Measurements from ENCODE around the gene OR6S1. TPM values are rescaled to one million over a fixed set of nuclear protein-coding genes. Genes with fewer than 3 reads are reported as not detected.

Gene OR6S1
- total RNA-seq, 1 donor: not detected

DNA sequence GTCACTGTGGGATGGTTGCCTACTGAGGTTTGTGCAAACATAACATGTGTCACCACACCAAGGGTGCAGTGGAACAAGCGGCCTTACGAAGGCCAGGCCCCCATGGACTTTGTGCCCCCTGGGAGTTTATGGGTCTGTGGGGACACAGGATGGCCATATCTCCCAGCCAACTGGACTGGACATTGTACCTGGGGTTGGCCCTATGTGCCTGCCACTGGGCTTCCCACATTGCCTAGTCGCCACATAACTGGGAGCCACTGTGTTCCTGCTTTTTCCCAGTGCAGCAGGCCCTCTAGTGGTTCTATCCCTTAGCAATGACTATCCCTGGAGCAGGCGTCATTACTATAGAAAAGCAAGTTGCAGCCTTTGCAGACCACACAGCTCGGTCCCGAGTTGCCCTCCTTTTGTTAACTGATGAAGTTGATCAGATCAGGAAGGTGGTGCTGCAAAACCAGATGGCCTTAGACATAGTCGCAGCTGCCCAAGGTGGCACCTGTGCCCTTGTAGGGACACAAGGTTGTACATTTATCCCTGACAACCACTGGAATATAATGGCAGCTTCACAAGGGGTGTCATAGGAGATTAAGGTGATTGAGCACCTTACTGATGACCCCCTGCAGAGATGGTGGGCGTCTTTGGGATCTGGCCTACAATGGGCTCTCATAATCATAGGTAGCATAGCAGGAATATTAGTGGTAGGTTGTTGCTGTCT lies 35.1 kb downstream of the OR6S1 start:
- Histone ChIP-seq H3K4me1 (ENCODE audit: insufficient read depth, low read length) (peaks cover 5% of the 10 kb centered on the region), H4K20me1 (ENCODE audit: insufficient read depth, low read length) (no peaks in the 10 kb centered on the region), H3K9me3 (ENCODE audit: low read depth, low read length) (no peaks in the 10 kb centered on the region), H3K27me3 (ENCODE audit: insufficient read depth, low read length) (no peaks in the 10 kb centered on the region), H3K79me2 (ENCODE audit: insufficient read depth, low read length) (no peaks in the 10 kb centered on the region), H3K27ac (ENCODE audit: low read depth, low read length) (no peak overlapping the region), H2AFZ (ENCODE audit: low read length) (no peak overlapping the region), H3K4me2 (ENCODE audit: insufficient read depth, low read length) (no peak overlapping the region), H3K4me3 (ENCODE audit: insufficient read depth, low read length) (no peak overlapping the region), H3K36me3 (ENCODE audit: insufficient read depth, low read length) (no peaks in the 10 kb centered on the region)
- DNase-seq (ENCODE audit: insufficient read length, low spot score, missing footprints): peak; percentile 88
- TF ChIP-seq, protein P1, sequence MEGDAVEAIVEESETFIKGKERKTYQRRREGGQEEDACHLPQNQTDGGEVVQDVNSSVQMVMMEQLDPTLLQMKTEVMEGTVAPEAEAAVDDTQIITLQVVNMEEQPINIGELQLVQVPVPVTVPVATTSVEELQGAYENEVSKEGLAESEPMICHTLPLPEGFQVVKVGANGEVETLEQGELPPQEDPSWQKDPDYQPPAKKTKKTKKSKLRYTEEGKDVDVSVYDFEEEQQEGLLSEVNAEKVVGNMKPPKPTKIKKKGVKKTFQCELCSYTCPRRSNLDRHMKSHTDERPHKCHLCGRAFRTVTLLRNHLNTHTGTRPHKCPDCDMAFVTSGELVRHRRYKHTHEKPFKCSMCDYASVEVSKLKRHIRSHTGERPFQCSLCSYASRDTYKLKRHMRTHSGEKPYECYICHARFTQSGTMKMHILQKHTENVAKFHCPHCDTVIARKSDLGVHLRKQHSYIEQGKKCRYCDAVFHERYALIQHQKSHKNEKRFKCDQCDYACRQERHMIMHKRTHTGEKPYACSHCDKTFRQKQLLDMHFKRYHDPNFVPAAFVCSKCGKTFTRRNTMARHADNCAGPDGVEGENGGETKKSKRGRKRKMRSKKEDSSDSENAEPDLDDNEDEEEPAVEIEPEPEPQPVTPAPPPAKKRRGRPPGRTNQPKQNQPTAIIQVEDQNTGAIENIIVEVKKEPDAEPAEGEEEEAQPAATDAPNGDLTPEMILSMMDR (IDR thresholded peaks at IDR 0.05; ENCODE audit: extremely low read depth, low read depth, low read length): peak; percentile 89

DNA sequence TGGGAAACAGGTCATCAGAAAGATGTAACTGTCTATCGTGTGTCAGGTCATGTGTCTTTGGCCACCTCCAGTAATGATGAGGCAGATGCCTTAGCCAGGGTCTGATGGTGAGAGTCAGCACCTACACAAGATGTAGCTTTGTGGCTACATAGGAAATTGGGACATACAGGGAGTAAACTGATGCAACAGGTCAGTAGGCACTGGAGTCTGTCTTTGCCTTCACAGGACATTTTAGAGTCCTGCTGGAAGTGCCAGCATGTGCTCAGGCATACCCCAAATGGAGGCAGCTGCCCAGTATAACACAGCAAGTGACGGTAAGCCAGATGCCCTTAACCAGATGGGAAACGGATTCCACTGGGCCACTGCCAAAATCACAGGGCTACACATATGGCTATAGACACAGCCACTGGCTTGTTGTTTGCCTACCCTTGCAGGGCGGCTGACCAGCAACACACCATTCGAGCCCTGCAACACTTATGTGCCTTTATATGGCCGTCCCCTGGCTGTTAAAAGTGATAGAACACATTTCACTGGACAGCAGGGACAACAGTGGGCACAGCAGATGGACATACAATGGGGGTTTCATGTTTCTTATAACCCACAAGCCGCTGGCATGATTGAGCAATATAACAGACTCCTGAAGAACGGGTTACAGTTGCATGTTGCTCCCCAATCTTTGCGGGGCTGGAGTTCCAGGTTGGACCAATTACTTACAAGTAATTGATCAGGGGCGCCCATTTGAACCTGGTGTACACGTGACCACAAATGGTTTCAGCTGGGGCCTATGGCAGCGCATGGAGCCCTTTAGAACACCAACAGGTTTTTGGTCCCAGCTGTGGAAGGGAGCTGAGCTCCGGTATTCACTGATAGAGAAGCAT lies 37.4 kb downstream of the OR6S1 start:
- no peaks in the 10 kb centered on the region for H3K4me1 ChIP-seq (ENCODE audit: insufficient read depth, low read length)
- no peaks in the 10 kb centered on the region for H3K9me3 ChIP-seq (ENCODE audit: low read depth, low read length)
- H3K36me3 ChIP-seq (ENCODE audit: insufficient read depth, low read length): no peaks in the 10 kb centered on the region
- no peak overlapping the region for H3K27ac ChIP-seq (ENCODE audit: low read depth, low read length)
- no peak overlapping the region for H3K4me3 ChIP-seq (ENCODE audit: insufficient read depth, low read length)
- no peaks in the 10 kb centered on the region for H4K20me1 ChIP-seq (ENCODE audit: insufficient read depth, low read length)
- H3K79me2 ChIP-seq (ENCODE audit: insufficient read depth, low read length): no peaks in the 10 kb centered on the region
- DNase-seq (ENCODE audit: insufficient read length, low spot score, missing footprints): peak; percentile 54
- no peaks in the 10 kb centered on the region for H3K27me3 ChIP-seq (ENCODE audit: insufficient read depth, low read length)
- TF ChIP-seq, protein P1 (IDR thresholded peaks at IDR 0.05; ENCODE audit: extremely low read depth, low read depth, low read length): no peak
- H2AFZ ChIP-seq (ENCODE audit: low read length): no peak overlapping the region
- H3K4me2 ChIP-seq (ENCODE audit: insufficient read depth, low read length): no peak overlapping the region

DNA sequence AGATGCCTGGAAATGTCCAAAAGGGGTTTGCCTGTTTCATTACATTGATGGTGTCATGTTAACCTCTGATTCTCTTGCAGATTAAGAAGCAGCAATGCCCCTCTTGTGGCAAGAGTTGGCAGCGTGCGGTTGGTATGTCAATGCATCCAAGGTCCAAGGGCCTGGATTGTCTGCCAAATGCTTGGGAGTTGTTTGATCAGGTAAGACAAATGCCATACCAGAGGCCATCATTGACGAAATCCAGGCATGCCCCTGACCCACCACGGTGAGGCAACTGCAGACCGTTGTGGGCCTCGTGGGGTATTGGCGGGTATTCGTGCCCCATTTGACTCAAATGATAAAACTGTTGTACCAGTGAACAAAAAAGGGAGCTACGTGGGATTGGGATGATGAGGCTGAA lies 38.9 kb downstream of the OR6S1 start:
- H4K20me1 ChIP-seq (ENCODE audit: insufficient read depth, low read length): no peaks in the 10 kb centered on the region
- TF ChIP-seq, protein P1 (IDR thresholded peaks at IDR 0.05; ENCODE audit: extremely low read depth, low read depth, low read length): no peak
- no peak overlapping the region for H2AFZ ChIP-seq (ENCODE audit: low read length)
- H3K36me3 ChIP-seq (ENCODE audit: insufficient read depth, low read length): no peaks in the 10 kb centered on the region
- H3K27me3 ChIP-seq (ENCODE audit: insufficient read depth, low read length): no peaks in the 10 kb centered on the region
- H3K4me3 ChIP-seq (ENCODE audit: insufficient read depth, low read length): no peak overlapping the region
- H3K9me3 ChIP-seq (ENCODE audit: low read depth, low read length): no peaks in the 10 kb centered on the region
- no peaks in the 10 kb centered on the region for H3K4me1 ChIP-seq (ENCODE audit: insufficient read depth, low read length)
- H3K79me2 ChIP-seq (ENCODE audit: insufficient read depth, low read length): no peaks in the 10 kb centered on the region
- no peak overlapping the region for H3K4me2 ChIP-seq (ENCODE audit: insufficient read depth, low read length)
- no peak overlapping the region for H3K27ac ChIP-seq (ENCODE audit: low read depth, low read length)
- no peak for DNase-seq (ENCODE audit: insufficient read length, low spot score, missing footprints)

DNA sequence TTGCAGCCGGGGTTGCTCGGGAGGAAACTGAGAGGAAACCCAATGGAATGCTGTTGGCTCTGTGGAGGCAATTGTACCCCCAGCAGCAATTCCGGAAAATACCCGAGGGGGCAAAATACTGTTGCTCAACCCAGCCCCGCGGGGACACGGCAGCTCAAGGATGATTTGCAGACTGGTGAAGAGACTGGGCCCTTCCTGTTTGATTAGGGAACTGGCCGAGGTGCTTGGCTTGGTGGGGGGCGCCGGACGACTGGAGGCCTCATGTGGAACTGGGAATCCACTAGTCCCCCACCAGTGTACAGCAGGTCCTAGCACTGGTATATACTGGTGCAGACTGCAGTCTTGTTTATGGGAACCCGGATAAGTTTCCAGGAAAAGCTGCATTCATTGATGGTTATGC lies 40.0 kb downstream of the OR6S1 start:
- Histone ChIP-seq H3K4me2 (ENCODE audit: insufficient read depth, low read length) (no peak overlapping the region), H4K20me1 (ENCODE audit: insufficient read depth, low read length) (no peaks in the 10 kb centered on the region), H2AFZ (ENCODE audit: low read length) (no peak overlapping the region), H3K79me2 (ENCODE audit: insufficient read depth, low read length) (no peaks in the 10 kb centered on the region), H3K27me3 (ENCODE audit: insufficient read depth, low read length) (no peaks in the 10 kb centered on the region), H3K4me3 (ENCODE audit: insufficient read depth, low read length) (no peak overlapping the region), H3K4me1 (ENCODE audit: insufficient read depth, low read length) (no peaks in the 10 kb centered on the region), H3K27ac (ENCODE audit: low read depth, low read length) (no peak overlapping the region), H3K36me3 (ENCODE audit: insufficient read depth, low read length) (no peaks in the 10 kb centered on the region), H3K9me3 (ENCODE audit: low read depth, low read length) (no peaks in the 10 kb centered on the region)
- peak; percentile 10 for DNase-seq (ENCODE audit: insufficient read length, low spot score, missing footprints)
- TF ChIP-seq, protein P1 (IDR thresholded peaks at IDR 0.05; ENCODE audit: extremely low read depth, low read depth, low read length): no peak

All from osteoblast (primary cell).